Erythroblast (primary cell): ENCODE data around the gene DPF3.

Experiments used
- GATA1 ChIP-seq: IDR thresholded peaks from 2 replicates; pipeline ENCODE4 v1.6.1; 2011; ENCODE audit warnings: low read depth, mild to moderate bottlenecking, control low read depth, low read length, moderate library complexity
- POLR2A ChIP-seq: IDR thresholded peaks from 2 replicates; pipeline ENCODE4 v1.6.1; 2011; ENCODE audit warnings: mild to moderate bottlenecking, low read length

GRCh38 chr14:72613975-72614319 lies 280.0 kb downstream of the DPF3 start:
- TF ChIP-seq POLR2A (no peak), GATA1 (no peak)
